PC-9 (cell line): ENCODE data around the gene PLIN5. TPM values are rescaled to one million over a fixed set of nuclear protein-coding genes. Genes with fewer than 3 reads are reported as not detected.

Experiments
- BruUV-seq: library from RNA; stranded (reverse); fragments of 400-500 nt; replicated peaks from 2 replicates; lab custom pipeline; 2021; lab: Mats Ljungman, UMichigan
- CTCF ChIA-PET: fragments of 300-600 bp; sonication (Branson Sonifier 250); formaldehyde crosslinking; loops from one replicate; lab custom pipeline; 2022; ENCODE audit warnings: antibody characterized with exemption; lab: Charles Lee
- POLR2A ChIA-PET: fragments of 300-600 bp; sonication (Branson Sonifier 250); formaldehyde crosslinking; loops from one replicate; lab custom pipeline; 2022; ENCODE audit warnings: antibody characterized with exemption; ENCODE audit not compliant: unreplicated experiment; lab: Charles Lee
- DNase-seq, 2 experiments: peaks; one replicate each; pipeline versions ENCODE4 v3.0.0 to v3.0.0-alpha.2; 2015 to 2022; ENCODE audit warnings: mixed read lengths in 1 of 2
- H2AFZ ChIP-seq: fragments of 200-600 bp; sonication (generic); 2 replicates; pipeline ENCODE4 v1.8.1; 2017; ENCODE audit warnings: antibody characterized with exemption
- H3F3A ChIP-seq: fragments of 200-600 bp; sonication (generic); 2 replicates; pipeline ENCODE4 v1.8.1; 2017; ENCODE audit warnings: antibody characterized with exemption, mild to moderate bottlenecking, low read depth; ENCODE audit not compliant: insufficient read depth
- H3K27ac ChIP-seq: fragments of 200-600 bp; sonication (generic); 2 replicates; pipeline ENCODE4 v1.6.1; 2016; ENCODE audit warnings: mixed run types
- H3K27me3 ChIP-seq: fragments of 200-600 bp; sonication (generic); 2 replicates; pipeline ENCODE4 v1.6.1; 2016; ENCODE audit warnings: low read depth, mixed run types; ENCODE audit not compliant: insufficient read depth
- H3K36me3 ChIP-seq: fragments of 200-600 bp; sonication (generic); 2 replicates; pipeline ENCODE4 v1.6.1; 2016; ENCODE audit warnings: low read depth, mixed run types
- H3K4me1 ChIP-seq: fragments of 200-600 bp; sonication (generic); replicated peaks from 2 replicates; pipeline ENCODE4 v1.6.1; 2016; ENCODE audit warnings: mixed run types; ENCODE audit not compliant: insufficient read depth
- H3K4me2 ChIP-seq: fragments of 200-600 bp; sonication (generic); 2 replicates; pipeline ENCODE4 v1.6.1; 2017; ENCODE audit warnings: mixed run types
- H3K4me3 ChIP-seq: fragments of 200-600 bp; sonication (generic); 2 replicates; pipeline ENCODE4 v1.6.1; 2016; ENCODE audit warnings: mixed run types
- H3K79me2 ChIP-seq: fragments of 200-600 bp; sonication (generic); 2 replicates; pipeline ENCODE4 v1.6.1; 2017; ENCODE audit warnings: low read depth, mixed run types
- H3K9me2 ChIP-seq: fragments of 200-600 bp; sonication (generic); 2 replicates; pipeline ENCODE4 v1.8.1; 2017; ENCODE audit warnings: mild to moderate bottlenecking; ENCODE audit not compliant: insufficient read depth
- H3K9me3 ChIP-seq: fragments of 200-600 bp; sonication (generic); 2 replicates; pipeline ENCODE4 v1.8.1; 2016; ENCODE audit warnings: low read depth; ENCODE audit not compliant: insufficient read depth
- H4K20me1 ChIP-seq: fragments of 200-600 bp; sonication (generic); 2 replicates; pipeline ENCODE4 v1.8.1; 2017; ENCODE audit not compliant: insufficient read depth
- EZH2 ChIP-seq: fragments of 200-600 bp; sonication (generic); IDR thresholded peaks from 2 replicates; pipeline ENCODE4 v1.8.0; 2017; ENCODE audit warnings: antibody characterized with exemption, low read depth
- intact Hi-C: fragments of 100-400 bp; cut with micrococcal nuclease; formaldehyde crosslinking; loops from one replicate; pipeline ENCODE4 v1.10.0; 2022; ENCODE audit not compliant: unreplicated experiment
- total RNA-seq: library from RNA; stranded (reverse); gene quantifications from 2 replicates; pipeline ENCODE4 v1.2.3, GENCODE V29; 2021
- TF ChIP-seq, protein P1 (sequence below): fragments of 200-600 bp; sonication (generic); conservative IDR thresholded peaks from 2 replicates; pipeline ENCODE4 v1.6.1; 2017; ENCODE audit warnings: mixed run types, antibody characterized with exemption, mild to moderate bottlenecking, moderate library complexity

PLIN5 gene
- total RNA-seq, 1 experiment from 2014 or later, result 4.4 TPM

DNA sequence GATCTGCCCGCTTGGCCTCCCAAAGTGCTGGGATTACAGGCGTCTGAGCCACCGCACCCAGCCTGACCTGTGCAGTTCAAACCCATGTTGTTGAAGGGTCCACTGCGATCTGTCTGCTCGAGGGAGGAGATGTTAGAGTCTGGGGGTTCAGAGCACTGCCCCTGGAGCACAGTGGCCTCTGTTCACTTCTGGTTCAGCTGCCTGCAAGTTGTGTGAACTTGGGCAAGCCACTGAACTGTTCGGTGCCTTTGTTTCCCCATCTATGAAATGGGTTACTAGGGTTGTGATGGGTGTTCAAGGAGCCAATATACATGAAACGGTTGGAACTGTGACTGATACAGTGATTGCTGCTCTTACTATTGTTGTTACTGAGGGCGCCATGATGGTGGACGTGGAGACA lies 1.7 kb downstream of the PLIN5 start:
- BruUV-seq, result no TSS peak
- Histone ChIP-seq H3K27ac (no peak overlapping the region), H3K4me2 (no peak overlapping the region), H3K4me1 (peaks cover 16% of the 10 kb centered on the region), H3K79me2 (no peaks in the 10 kb centered on the region), H3K9me3 (no peaks in the 10 kb centered on the region), H3K36me3 (no peaks in the 10 kb centered on the region), H3K27me3 (no peaks in the 10 kb centered on the region), H3K4me3 (no peak overlapping the region), H3K9me2 (no peaks in the 10 kb centered on the region), H3F3A (peaks cover 5% of the 10 kb centered on the region; the same call in 1 of the 2 replicates), H4K20me1 (no peaks in the 10 kb centered on the region), H2AFZ (no peak overlapping the region)
- intact Hi-C loops, result no loop called here
- CTCF ChIA-PET, result no interaction called here
- TF ChIP-seq, protein P1, sequence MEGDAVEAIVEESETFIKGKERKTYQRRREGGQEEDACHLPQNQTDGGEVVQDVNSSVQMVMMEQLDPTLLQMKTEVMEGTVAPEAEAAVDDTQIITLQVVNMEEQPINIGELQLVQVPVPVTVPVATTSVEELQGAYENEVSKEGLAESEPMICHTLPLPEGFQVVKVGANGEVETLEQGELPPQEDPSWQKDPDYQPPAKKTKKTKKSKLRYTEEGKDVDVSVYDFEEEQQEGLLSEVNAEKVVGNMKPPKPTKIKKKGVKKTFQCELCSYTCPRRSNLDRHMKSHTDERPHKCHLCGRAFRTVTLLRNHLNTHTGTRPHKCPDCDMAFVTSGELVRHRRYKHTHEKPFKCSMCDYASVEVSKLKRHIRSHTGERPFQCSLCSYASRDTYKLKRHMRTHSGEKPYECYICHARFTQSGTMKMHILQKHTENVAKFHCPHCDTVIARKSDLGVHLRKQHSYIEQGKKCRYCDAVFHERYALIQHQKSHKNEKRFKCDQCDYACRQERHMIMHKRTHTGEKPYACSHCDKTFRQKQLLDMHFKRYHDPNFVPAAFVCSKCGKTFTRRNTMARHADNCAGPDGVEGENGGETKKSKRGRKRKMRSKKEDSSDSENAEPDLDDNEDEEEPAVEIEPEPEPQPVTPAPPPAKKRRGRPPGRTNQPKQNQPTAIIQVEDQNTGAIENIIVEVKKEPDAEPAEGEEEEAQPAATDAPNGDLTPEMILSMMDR, result no peak
- no peak for TF ChIP-seq EZH2
- POLR2A ChIA-PET, result no interaction called here
- no peak for DNase-seq

DNA sequence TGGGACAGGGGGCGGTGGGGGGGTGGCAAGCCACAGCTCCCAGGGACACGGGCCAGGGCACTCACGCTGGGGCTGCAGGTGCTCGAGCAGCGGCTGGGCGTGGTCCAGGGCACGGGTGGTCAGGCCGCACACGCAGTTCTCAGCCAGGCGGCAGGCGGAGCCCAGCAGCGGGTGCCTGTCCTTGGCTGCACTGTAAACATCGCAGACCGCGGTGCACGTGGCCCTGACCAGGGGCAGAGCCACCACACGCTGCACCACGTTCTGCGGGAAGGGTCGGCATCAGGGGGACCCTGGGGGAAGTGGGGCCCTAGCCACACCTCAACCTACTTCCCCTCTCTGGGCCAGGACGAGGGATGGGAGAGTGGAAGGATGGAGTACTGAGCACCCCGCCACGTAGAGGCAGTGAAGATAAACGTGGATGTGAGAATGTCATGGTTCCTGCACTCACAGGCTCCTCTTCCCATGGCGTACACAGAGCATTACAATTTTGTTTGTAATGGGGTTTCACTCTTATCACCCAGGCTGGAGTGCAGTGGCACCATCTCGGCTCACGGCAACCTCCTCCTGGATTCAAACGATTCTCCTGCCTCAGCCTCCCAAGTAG lies 3.4 kb downstream of the PLIN5 start:
- no peak for DNase-seq
- POLR2A ChIA-PET, result no interaction called here
- BruUV-seq, result no TSS peak
- H3K79me2 ChIP-seq, result no peaks in the 10 kb centered on the region
- no peak overlapping the region for H3K4me3 ChIP-seq
- no peak overlapping the region for H3K4me2 ChIP-seq
- CTCF ChIA-PET, result no interaction called here
- H2AFZ ChIP-seq, result no peak overlapping the region
- no peaks in the 10 kb centered on the region for H3K9me2 ChIP-seq
- H4K20me1 ChIP-seq, result no peaks in the 10 kb centered on the region
- H3K9me3 ChIP-seq, result no peaks in the 10 kb centered on the region
- no peaks in the 10 kb centered on the region for H3K27me3 ChIP-seq
- TF ChIP-seq, protein P1, result no peak
- TF ChIP-seq EZH2, result no peak
- no peaks in the 10 kb centered on the region for H3K36me3 ChIP-seq
- peaks cover 1% of the 10 kb centered on the region; the same call in 1 of the 2 replicates for H3F3A ChIP-seq
- H3K27ac ChIP-seq, result no peak overlapping the region
- H3K4me1 ChIP-seq, result peaks cover 9% of the 10 kb centered on the region
- intact Hi-C loops, result no loop called here

DNA sequence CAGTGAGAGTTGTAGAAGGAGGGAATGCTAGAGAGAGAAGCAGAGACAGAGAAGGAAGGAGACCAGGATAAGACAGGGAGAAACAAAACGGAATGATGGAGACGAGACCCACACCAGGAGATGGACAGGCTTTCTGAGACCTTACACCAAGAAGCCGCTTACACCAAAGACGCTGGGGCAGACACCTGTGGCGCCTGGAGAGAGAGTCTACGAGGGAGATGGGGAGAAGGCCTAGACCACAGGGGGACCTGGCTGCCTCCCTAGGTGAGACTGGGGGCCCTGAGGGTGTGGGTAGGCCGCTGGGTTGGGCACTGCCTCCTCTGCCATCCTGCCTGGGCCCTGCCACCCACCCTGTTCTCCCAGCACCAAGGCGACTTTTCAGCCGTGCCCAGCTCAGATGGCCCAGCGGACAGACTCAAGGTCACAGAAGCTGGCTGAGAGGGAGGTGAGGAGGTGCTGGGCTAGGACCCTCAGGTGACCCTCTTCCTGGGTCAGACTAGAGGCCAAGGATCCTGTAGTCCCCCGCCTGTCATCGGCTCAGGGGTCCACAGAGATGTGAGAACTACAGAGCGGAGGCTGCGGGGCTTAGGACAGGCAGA lies 5.0 kb downstream of the PLIN5 start:
- Histone ChIP-seq H3K27ac (no peak overlapping the region), H3K36me3 (no peaks in the 10 kb centered on the region), H3K9me2 (no peaks in the 10 kb centered on the region), H3K4me2 (no peak overlapping the region), H3K4me1 (no peaks in the 10 kb centered on the region), H3K27me3 (no peaks in the 10 kb centered on the region), H3K79me2 (no peaks in the 10 kb centered on the region), H4K20me1 (no peaks in the 10 kb centered on the region), H3K9me3 (no peaks in the 10 kb centered on the region), H3F3A (no peaks in the 10 kb centered on the region), H2AFZ (no peak overlapping the region), H3K4me3 (no peak overlapping the region)
- intact Hi-C loops, result no loop called here
- TF ChIP-seq EZH2, result no peak
- TF ChIP-seq, protein P1, result no peak
- ChIA-PET CTCF (interaction anchor here (0.6 kb wide), 1 partner anchor 45 kb away, joined by 3 read pairs; no protein-coding TSS in a partner anchor), POLR2A (no interaction called here)
- DNase-seq, result no peak
- no TSS peak for BruUV-seq
